ENCODE measurements around the gene LSP1. TPM values are rescaled to one million over a fixed set of nuclear protein-coding genes. Genes with fewer than 3 reads are reported as not detected.

The LSP1 gene
- total and polyA plus RNA-seq, 12 donors = 4.0 to 1,341 (median 278) TPM

- Histone ChIP-seq H3K27me3 (no peaks in the 10 kb centered on the region), H3K4me3 (no peak overlapping the region), H3K9me3 (replicated peaks in 1 of 3) (no peaks in the 10 kb centered on the region), H3K36me3 (replicated peaks in 1 of 2) (no peaks in the 10 kb centered on the region), H3K4me1 (replicated peaks in 1 of 2) (no peaks in the 10 kb centered on the region), H3K27ac (no peak overlapping the region)
- DNase-seq = no peak
- intact Hi-C loops (cut with DNase I) = no loop called here
- WGBS, 4 donors = 87 to 95% (median 90%) methylated on average over 9 to 10 of the region's 10 CpGs
- TF ChIP-seq, protein P1, sequence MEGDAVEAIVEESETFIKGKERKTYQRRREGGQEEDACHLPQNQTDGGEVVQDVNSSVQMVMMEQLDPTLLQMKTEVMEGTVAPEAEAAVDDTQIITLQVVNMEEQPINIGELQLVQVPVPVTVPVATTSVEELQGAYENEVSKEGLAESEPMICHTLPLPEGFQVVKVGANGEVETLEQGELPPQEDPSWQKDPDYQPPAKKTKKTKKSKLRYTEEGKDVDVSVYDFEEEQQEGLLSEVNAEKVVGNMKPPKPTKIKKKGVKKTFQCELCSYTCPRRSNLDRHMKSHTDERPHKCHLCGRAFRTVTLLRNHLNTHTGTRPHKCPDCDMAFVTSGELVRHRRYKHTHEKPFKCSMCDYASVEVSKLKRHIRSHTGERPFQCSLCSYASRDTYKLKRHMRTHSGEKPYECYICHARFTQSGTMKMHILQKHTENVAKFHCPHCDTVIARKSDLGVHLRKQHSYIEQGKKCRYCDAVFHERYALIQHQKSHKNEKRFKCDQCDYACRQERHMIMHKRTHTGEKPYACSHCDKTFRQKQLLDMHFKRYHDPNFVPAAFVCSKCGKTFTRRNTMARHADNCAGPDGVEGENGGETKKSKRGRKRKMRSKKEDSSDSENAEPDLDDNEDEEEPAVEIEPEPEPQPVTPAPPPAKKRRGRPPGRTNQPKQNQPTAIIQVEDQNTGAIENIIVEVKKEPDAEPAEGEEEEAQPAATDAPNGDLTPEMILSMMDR (IDR thresholded peaks at IDR 0.05) = no peak
- no peak for TF ChIP-seq POLR2A (IDR thresholded peaks at IDR 0.05)
Observed at GRCh38 chr11:1814691-1815090, 38.2 kb upstream of the LSP1 start.

DNA sequence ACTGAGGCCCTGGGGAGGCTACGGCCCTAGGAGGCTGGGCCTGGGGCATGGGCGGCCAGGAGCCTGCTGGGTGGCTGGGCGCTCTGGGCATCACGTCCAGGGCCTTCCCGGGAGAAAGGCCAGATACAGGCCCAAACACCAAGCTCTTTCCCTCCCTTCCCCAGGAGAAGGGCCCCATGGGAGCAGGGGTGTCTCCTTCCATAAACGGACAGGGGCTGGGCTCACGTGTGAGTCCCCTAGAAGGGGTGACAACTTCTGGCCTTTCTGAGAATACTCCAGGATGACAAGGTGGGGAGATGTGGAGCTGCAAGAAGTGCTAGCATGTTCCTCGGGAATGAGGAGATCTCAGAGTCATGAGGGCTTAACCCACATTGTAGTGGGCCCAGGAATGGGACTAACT lies 37.6 kb upstream of the LSP1 start:
- Histone ChIP-seq H3K36me3 (replicated peaks in 1 of 2) (no peaks in the 10 kb centered on the region), H3K27ac (no peak overlapping the region), H3K4me1 (replicated peaks in 1 of 2) (no peaks in the 10 kb centered on the region), H3K4me3 (no peak overlapping the region), H3K27me3 (no peaks in the 10 kb centered on the region), H3K9me3 (replicated peaks in 1 of 3) (no peaks in the 10 kb centered on the region)
- WGBS, 4 donors = 86 to 93% (median 88%) methylated on average over 8 of the region's 8 CpGs
- TF ChIP-seq, protein P1 (IDR thresholded peaks at IDR 0.05) = no peak
- TF ChIP-seq POLR2A (IDR thresholded peaks at IDR 0.05) = no peak
- intact Hi-C loops (cut with DNase I) = no loop called here
- no peak for DNase-seq

- Histone ChIP-seq H3K9me3 (replicated peaks in 1 of 3) (no peaks in the 10 kb centered on the region), H3K27ac (no peak overlapping the region), H3K36me3 (replicated peaks in 1 of 2) (no peaks in the 10 kb centered on the region), H3K4me1 (replicated peaks in 1 of 2) (no peaks in the 10 kb centered on the region), H3K27me3 (no peaks in the 10 kb centered on the region), H3K4me3 (no peak overlapping the region)
- 80 to 90% (median 87%) methylated on average over 6 to 7 of the region's 7 CpGs for WGBS, 4 donors
- intact Hi-C loops (cut with DNase I) = no loop called here
- DNase-seq = no peak
- TF ChIP-seq POLR2A (IDR thresholded peaks at IDR 0.05) = no peak
- TF ChIP-seq, protein P1 (IDR thresholded peaks at IDR 0.05) = no peak
Observed at GRCh38 chr11:1815751-1816150, 37.1 kb upstream of the LSP1 start.

DNA sequence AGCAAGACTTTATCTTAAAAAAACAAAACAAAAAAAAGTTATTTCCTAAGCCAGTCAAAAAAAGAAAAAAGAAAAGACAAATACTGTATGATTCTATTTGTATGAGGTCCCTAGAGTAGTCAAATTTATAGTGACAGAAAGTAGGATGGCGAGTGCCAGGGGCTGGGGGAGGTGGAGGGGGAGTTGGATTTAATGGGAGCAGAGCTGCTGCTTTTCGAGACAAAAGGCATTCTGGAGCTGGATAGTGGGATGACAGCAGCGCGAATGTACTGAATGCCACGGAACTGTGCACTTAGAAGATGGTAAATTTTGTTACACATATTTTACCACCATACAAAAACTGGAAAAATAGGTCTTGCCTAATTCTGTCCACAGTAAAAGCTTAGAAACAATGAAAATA lies 35.9 kb upstream of the LSP1 start:
- H3K4me3 ChIP-seq = no peak overlapping the region
- 79 to 89% (median 87%) methylated on average over 5 of the region's 5 CpGs for WGBS, 4 donors
- intact Hi-C loops (cut with DNase I) = no loop called here
- no peak for DNase-seq
- no peaks in the 10 kb centered on the region for H3K9me3 ChIP-seq (replicated peaks in 1 of 3)
- H3K27ac ChIP-seq = no peak overlapping the region
- H3K4me1 ChIP-seq (replicated peaks in 1 of 2) = no peaks in the 10 kb centered on the region
- TF ChIP-seq, protein P1 (IDR thresholded peaks at IDR 0.05) = no peak
- no peak for TF ChIP-seq POLR2A (IDR thresholded peaks at IDR 0.05)
- H3K27me3 ChIP-seq = no peaks in the 10 kb centered on the region
- no peaks in the 10 kb centered on the region for H3K36me3 ChIP-seq (replicated peaks in 1 of 2)

All from adrenal gland (tissue), 12 donors.